ENCODE measurements around the gene FAM185A. TPM values are rescaled to one million over a fixed set of nuclear protein-coding genes. Genes with fewer than 3 reads are reported as not detected.

FAM185A gene
- total and polyA plus RNA-seq, 9 donors, result 5.0 to 19.6 (median 11.8) TPM

DNA sequence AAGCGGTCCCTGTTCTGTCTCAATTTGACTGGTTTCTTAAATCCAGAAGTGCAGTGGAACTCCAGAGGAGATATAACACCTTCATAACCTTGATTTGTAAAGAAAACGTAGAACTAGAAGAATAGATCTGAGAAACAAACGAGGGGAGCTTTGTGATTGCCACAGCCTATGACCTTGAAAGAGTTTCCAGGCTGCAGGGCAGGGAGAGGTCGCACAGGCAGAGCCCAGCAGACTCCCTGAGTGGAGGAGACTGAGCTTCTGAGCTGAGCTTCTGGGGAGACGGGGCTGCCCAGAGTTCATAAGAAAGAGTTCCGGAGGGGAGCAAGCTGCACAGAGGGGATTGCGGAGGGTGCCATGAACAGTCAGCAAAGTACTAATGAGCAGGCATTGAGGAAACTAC lies 57.8 kb downstream of the FAM185A start:
- TF ChIP-seq EP300 (IDR thresholded peaks at IDR 0.05) (no peak), CTCF (IDR thresholded peaks at IDR 0.05) (no peak), POLR2A (IDR thresholded peaks at IDR 0.05) (no peak)
- Histone ChIP-seq H3K4me1 (ENCODE audit: insufficient read depth) (peaks cover 2% of the 10 kb centered on the region), H3K9me3 (no peaks in the 10 kb centered on the region), H3K27ac (no peak overlapping the region), H3K4me3 (no peak overlapping the region), H3K36me3 (no peaks in the 10 kb centered on the region), H3K27me3 (no peaks in the 10 kb centered on the region)
- WGBS, 3 donors, result 66 to 77% (median 70%) methylated on average over 7 of the region's 7 CpGs
- no peak for DNase-seq
- intact Hi-C loops (cut with DNase I), result no loop called here

GRCh38 chr7:102810916-102811315 lies 62.1 kb downstream of the FAM185A start:
- H3K4me3 ChIP-seq, result no peak overlapping the region
- H3K36me3 ChIP-seq, result no peaks in the 10 kb centered on the region
- no peak overlapping the region for H3K27ac ChIP-seq
- no peaks in the 10 kb centered on the region for H3K9me3 ChIP-seq
- H3K4me1 ChIP-seq (ENCODE audit: insufficient read depth), result peaks cover 6% of the 10 kb centered on the region
- no peak for TF ChIP-seq POLR2A (IDR thresholded peaks at IDR 0.05)
- TF ChIP-seq CTCF (IDR thresholded peaks at IDR 0.05), result no peak
- no peak for TF ChIP-seq EP300 (IDR thresholded peaks at IDR 0.05)
- H3K27me3 ChIP-seq, result no peaks in the 10 kb centered on the region
- no peak for DNase-seq
- intact Hi-C loops (cut with DNase I), result no loop called here

DNA sequence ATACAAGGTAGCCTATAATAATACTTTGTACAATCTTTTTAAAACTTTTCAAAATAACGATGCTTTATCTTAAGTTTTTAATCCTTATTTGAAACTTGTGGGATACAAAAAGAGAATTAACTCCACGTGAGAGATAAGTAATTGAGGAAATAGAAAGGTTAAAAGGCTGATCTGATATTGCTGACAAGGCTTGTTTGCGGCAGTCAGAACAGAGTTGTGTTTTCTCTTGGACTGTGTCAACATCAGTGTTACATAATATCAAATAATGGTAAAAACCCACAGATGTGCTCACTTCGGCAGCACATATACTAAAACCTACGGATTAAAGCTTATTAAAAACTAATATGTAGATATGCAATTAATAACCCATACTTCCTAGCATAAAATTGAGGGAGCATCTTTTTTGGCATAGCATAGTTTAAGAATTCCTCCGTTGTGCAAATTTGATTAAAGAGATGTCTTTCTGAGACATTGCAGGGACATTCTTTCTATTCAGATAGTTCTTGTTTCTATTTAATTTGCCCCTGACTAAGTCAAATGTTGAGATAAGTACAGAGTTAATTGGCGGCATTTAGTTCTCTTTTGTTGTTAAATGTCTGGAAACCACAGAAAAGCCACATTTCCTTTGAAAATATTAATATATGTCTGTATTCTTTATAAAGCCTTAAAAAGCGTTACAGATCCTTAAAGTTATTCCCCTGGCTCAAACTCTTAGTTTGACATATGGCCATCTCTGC lies 63.3 kb downstream of the FAM185A start:
- DNase-seq, result no peak
- H3K27ac ChIP-seq, result no peak overlapping the region
- H3K36me3 ChIP-seq, result no peaks in the 10 kb centered on the region
- WGBS, 3 donors, result 38 to 40% (median 40%) methylated on average over 8 of the region's 8 CpGs
- intact Hi-C loops (cut with DNase I), result no loop called here
- no peaks in the 10 kb centered on the region for H3K27me3 ChIP-seq
- no peak for TF ChIP-seq EP300 (IDR thresholded peaks at IDR 0.05)
- no peak for TF ChIP-seq CTCF (IDR thresholded peaks at IDR 0.05)
- no peak for TF ChIP-seq POLR2A (IDR thresholded peaks at IDR 0.05)
- no peaks in the 10 kb centered on the region for H3K9me3 ChIP-seq
- no peak overlapping the region for H3K4me3 ChIP-seq
- H3K4me1 ChIP-seq (ENCODE audit: insufficient read depth), result peaks cover 6% of the 10 kb centered on the region

DNA sequence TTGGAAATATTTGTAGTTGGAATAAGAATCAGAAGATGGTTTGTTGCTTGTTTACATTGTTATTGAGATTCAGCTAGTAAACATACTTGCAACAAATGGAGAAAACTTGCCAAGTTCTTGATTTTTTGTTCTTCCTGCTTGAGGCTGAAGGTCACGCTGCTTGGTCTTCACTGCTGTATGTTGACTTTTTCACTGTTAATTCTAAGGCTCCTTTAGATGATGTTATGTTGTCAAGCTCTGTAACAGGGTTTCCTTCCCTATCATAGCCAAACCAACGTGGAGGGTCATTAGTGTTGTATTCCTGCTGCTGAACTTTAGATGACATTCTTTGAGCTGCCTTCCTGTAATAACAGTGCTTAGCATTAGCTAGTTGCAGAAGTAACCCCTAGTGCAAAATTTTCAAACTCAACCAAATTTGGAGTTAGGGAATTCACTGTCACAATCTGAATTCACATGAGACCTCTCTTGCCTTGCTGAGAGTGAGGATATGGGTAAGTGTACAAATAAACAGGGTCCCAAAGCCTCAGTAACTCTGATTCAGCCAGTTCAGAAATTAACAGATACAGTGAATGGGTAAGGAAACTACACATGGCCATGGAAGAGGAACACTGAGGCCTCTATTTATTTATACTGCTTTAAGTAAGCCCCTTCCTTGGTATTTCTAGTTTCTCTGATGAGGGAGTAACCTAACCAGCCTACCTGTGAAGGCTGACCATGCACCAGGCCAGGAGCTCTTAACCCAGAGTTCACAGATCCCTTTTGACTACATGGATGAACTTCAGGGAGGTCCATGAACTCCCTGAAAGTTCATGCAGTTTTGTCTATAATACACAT lies 64.6 kb downstream of the FAM185A start:
- no peak for TF ChIP-seq POLR2A (IDR thresholded peaks at IDR 0.05)
- TF ChIP-seq CTCF (IDR thresholded peaks at IDR 0.05), result no peak
- TF ChIP-seq EP300 (IDR thresholded peaks at IDR 0.05), result no peak
- 51 to 69% (median 61%) methylated on average over 2 of the region's 2 CpGs for WGBS, 3 donors
- intact Hi-C loops (cut with DNase I), result no loop called here
- Histone ChIP-seq H3K36me3 (no peaks in the 10 kb centered on the region), H3K4me1 (ENCODE audit: insufficient read depth) (peaks cover 6% of the 10 kb centered on the region), H3K27me3 (no peaks in the 10 kb centered on the region), H3K9me3 (no peaks in the 10 kb centered on the region), H3K27ac (no peak overlapping the region), H3K4me3 (no peak overlapping the region)
- no peak for DNase-seq
